GM21723 (cell line): ENCODE data around the gene LMF1.

Experiments used
- ATAC-seq: cut with Tn5 transposase; IDR thresholded peaks from one replicate; pipeline ENCODE4 v1.9.1; 2021; ENCODE audit warnings: mild to moderate bottlenecking, moderate library complexity; ENCODE audit not compliant: unreplicated experiment

LMF1 gene

GRCh38 chr16:1003391-1004347, 32.9 kb upstream of the LMF1 start:
- ATAC-seq: no peak

GRCh38 chr16:1002399-1003166, 31.8 kb upstream of the LMF1 start:
- no peak for ATAC-seq

GRCh38 chr16:1001096-1001495, 30.3 kb upstream of the LMF1 start:
- no peak for ATAC-seq

- no peak for ATAC-seq
Observed at GRCh38 chr16:1000608-1001007, 29.8 kb upstream of the LMF1 start.

GRCh38 chr16:999677-1000076, 28.9 kb upstream of the LMF1 start:
- no peak for ATAC-seq

- no peak for ATAC-seq
Observed at GRCh38 chr16:998615-999014, 27.8 kb upstream of the LMF1 start.

GRCh38 chr16:998211-998610, 27.4 kb upstream of the LMF1 start:
- ATAC-seq: no peak

GRCh38 chr16:997440-998051, 26.8 kb upstream of the LMF1 start:
- no peak for ATAC-seq

- ATAC-seq: no peak
Observed at GRCh38 chr16:996681-997080, 25.9 kb upstream of the LMF1 start.

- no peak for ATAC-seq
Observed at GRCh38 chr16:995783-996182, 25.0 kb upstream of the LMF1 start.

GRCh38 chr16:995087-995486, 24.3 kb upstream of the LMF1 start:
- ATAC-seq: no peak

GRCh38 chr16:993731-994130, 22.9 kb upstream of the LMF1 start:
- no peak for ATAC-seq

- ATAC-seq: no peak
Observed at GRCh38 chr16:991773-992172, 21.0 kb upstream of the LMF1 start.

GRCh38 chr16:991345-991744, 20.6 kb upstream of the LMF1 start:
- no peak for ATAC-seq

GRCh38 chr16:990516-991291, 19.9 kb upstream of the LMF1 start:
- no peak for ATAC-seq

- ATAC-seq: no peak
Observed at GRCh38 chr16:989354-989814, 18.6 kb upstream of the LMF1 start.

- ATAC-seq: no peak
Observed at GRCh38 chr16:988471-989353, 17.9 kb upstream of the LMF1 start.

- ATAC-seq: no peak
Observed at GRCh38 chr16:987906-988305, 17.1 kb upstream of the LMF1 start.

- ATAC-seq: no peak
Observed at GRCh38 chr16:986925-987582, 16.3 kb upstream of the LMF1 start.
